Stimulated activated CD4-positive, alpha-beta T cell treated with anti-CD3 and anti-CD28 coated beads, Interleukin-4, amount 100 ng/mL, for 4 hours (primary cell): ENCODE measurements around the gene AKNAD1.
"Not testable (repeated sequence)": the region's sequence is repeated elsewhere in the genome, so short reads cannot be mapped to it uniquely, and the experiment has no call there.

Experiments
- DNase-seq, 2 experiments: peaks; one replicate each; pipeline ENCODE4 v3.0.0-alpha.2; 2020

The AKNAD1 gene

GRCh38 chr1:108856994-108857393 is at the start of gene AKNAD1:
Gene AKNAD1, minus strand, starts transcription at chr1:108857094. Its CDS starts 4,430 bp downstream, at chr1:108852664.
- no peak for DNase-seq

GRCh38 chr1:108901106-108901505 is 44.2 kb upstream of the AKNAD1 start:
- DNase-seq = no peak

GRCh38 chr1:108897865-108898720 is 41.2 kb upstream of the AKNAD1 start:
- no peak for DNase-seq

GRCh38 chr1:108896146-108897145 is 39.6 kb upstream of the AKNAD1 start:
- DNase-seq = no peak

GRCh38 chr1:108893141-108893530 is 36.2 kb upstream of the AKNAD1 start:
- DNase-seq = no peak

- no peak for DNase-seq
Observed at GRCh38 chr1:108892356-108893140, 35.7 kb upstream of the AKNAD1 start.

GRCh38 chr1:108889706-108890384 is 33.0 kb upstream of the AKNAD1 start:
- DNase-seq = no peak

- not testable (repeated sequence) for DNase-seq
Observed at GRCh38 chr1:108889006-108889645, 32.2 kb upstream of the AKNAD1 start.

- no peak for DNase-seq
Observed at GRCh38 chr1:108886292-108886691, 29.4 kb upstream of the AKNAD1 start.

GRCh38 chr1:108884968-108885367 is 28.1 kb upstream of the AKNAD1 start:
- DNase-seq = no peak

- DNase-seq = no peak
Observed at GRCh38 chr1:108882837-108883236, 25.9 kb upstream of the AKNAD1 start.

- no peak for DNase-seq
Observed at GRCh38 chr1:108881369-108881768, 24.5 kb upstream of the AKNAD1 start.

GRCh38 chr1:108880850-108881249 is 24.0 kb upstream of the AKNAD1 start:
- DNase-seq = no peak

- DNase-seq = no peak
Observed at GRCh38 chr1:108878678-108879077, 21.8 kb upstream of the AKNAD1 start.

- no peak for DNase-seq
Observed at GRCh38 chr1:108878160-108878469, 21.2 kb upstream of the AKNAD1 start.

- no peak for DNase-seq
Observed at GRCh38 chr1:108877348-108878159, 20.7 kb upstream of the AKNAD1 start.

GRCh38 chr1:108871050-108871724 is 14.3 kb upstream of the AKNAD1 start:
- DNase-seq = no peak

- no peak for DNase-seq
Observed at GRCh38 chr1:108865316-108865910, 8.5 kb upstream of the AKNAD1 start.

- DNase-seq = no peak
Observed at GRCh38 chr1:108863984-108864383, 7.1 kb upstream of the AKNAD1 start.
